GM10266 (cell line): ENCODE results near the gene KMT2E.

Experiments used
- DNase-seq: peaks from one replicate; pipeline ENCODE4 v3.0.0; 2012; ENCODE audit errors: extremely low spot score
- CTCF ChIP-seq: IDR thresholded peaks from 2 replicates; pipeline ENCODE4 v1.5.1; 2012; ENCODE audit warnings: mild to moderate bottlenecking, low read depth; ENCODE audit not compliant: control insufficient read depth, insufficient read depth; ENCODE audit errors: missing control alignments

Gene KMT2E

GRCh38 chr7:105157278-105157677 is 143.3 kb downstream of the KMT2E start:
- no peak for DNase-seq
- TF ChIP-seq CTCF = no peak

GRCh38 chr7:105161366-105161765 is 147.4 kb downstream of the KMT2E start:
- no peak for DNase-seq
- no peak for TF ChIP-seq CTCF
